ENCODE data around the gene NRXN3. TPM values are rescaled to one million over a fixed set of nuclear protein-coding genes. Genes with fewer than 3 reads are reported as not detected.

Gene NRXN3
- polyA plus RNA-seq, 1 of the 3 experiments (the other 2 are of a cell fraction) = 1.6 TPM

GRCh38 chr14:79417961-79418360, 1247.8 kb downstream of the NRXN3 start:
- TF ChIP-seq ZBTB33 (IDR thresholded peaks at IDR 0.05; ENCODE audit: borderline replicate concordance, low read depth) (no peak), MXI1 (IDR thresholded peaks at IDR 0.05; ENCODE audit: low read depth, low read length) (no peak), JUND (IDR thresholded peaks at IDR 0.05) (no peak), MEF2A (IDR thresholded peaks at IDR 0.05; ENCODE audit: borderline replicate concordance, low read depth) (no peak), PBX3 (IDR thresholded peaks at IDR 0.05) (no peak)
- ChIA-PET CTCF (no interaction called here), POLR2A (no interaction called here)
- Histone ChIP-seq H3F3A (replicated peaks; ENCODE audit: insufficient read depth) (no peaks in the 10 kb centered on the region), H4K20me1 (ENCODE audit: insufficient read depth) (no peaks in the 10 kb centered on the region), H2AFZ (ENCODE audit: low read depth) (no peak overlapping the region), H3K27me3 (ENCODE audit: insufficient read depth) (no peaks in the 10 kb centered on the region), H3K4me3 (ENCODE audit: low read depth in 2 of 2, low read length in 1 of 2) (no peak overlapping the region), H3K27ac (ENCODE audit: low read depth in 2 of 2, low read length in 1 of 2) (no peak overlapping the region), H3K9me2 (no peaks in the 10 kb centered on the region), H3K79me2 (ENCODE audit: insufficient read depth) (no peaks in the 10 kb centered on the region), H3K4me2 (no peak overlapping the region; the same call in 1 of the 2 replicates), H3K9me3 (no peaks in the 10 kb centered on the region), H3K9ac (no peak overlapping the region), H3K36me3 (replicated peaks in 1 of 2; ENCODE audit: control insufficient read depth in 1 of 2, insufficient read depth in 2 of 2, low read length in 1 of 2) (no peaks in the 10 kb centered on the region), H3K4me1 (ENCODE audit: control insufficient read depth in 1 of 2, insufficient read depth in 2 of 2, low read depth in 1 of 2, low read length in 1 of 2) (peaks cover 0 to 6% of the 10 kb centered on the region in 2 experiments; a peak in 1 of 4 replicates)
- no peak for DNase-seq
- 18% methylated on average over 2 of the region's 2 CpGs for WGBS (ENCODE audit: low lambda C conversion rate)

GRCh38 chr14:79418649-79419415, 1248.7 kb downstream of the NRXN3 start:
- Histone ChIP-seq H3K27ac (ENCODE audit: low read depth in 2 of 2, low read length in 1 of 2) (no peak overlapping the region), H3K4me2 (no peak overlapping the region; the same call in 1 of the 2 replicates), H3K4me1 (ENCODE audit: control insufficient read depth in 1 of 2, insufficient read depth in 2 of 2, low read depth in 1 of 2, low read length in 1 of 2) (peaks cover 0 to 5% of the 10 kb centered on the region in 2 experiments; a peak in 1 of 4 replicates), H4K20me1 (ENCODE audit: insufficient read depth) (no peaks in the 10 kb centered on the region), H3K27me3 (ENCODE audit: insufficient read depth) (no peaks in the 10 kb centered on the region), H3K79me2 (ENCODE audit: insufficient read depth) (no peaks in the 10 kb centered on the region), H3K9me2 (no peaks in the 10 kb centered on the region), H3K4me3 (ENCODE audit: low read depth in 2 of 2, low read length in 1 of 2) (no peak overlapping the region), H3K36me3 (replicated peaks in 1 of 2; ENCODE audit: control insufficient read depth in 1 of 2, insufficient read depth in 2 of 2, low read length in 1 of 2) (no peaks in the 10 kb centered on the region), H2AFZ (ENCODE audit: low read depth) (no peak overlapping the region), H3K9me3 (no peaks in the 10 kb centered on the region), H3F3A (replicated peaks; ENCODE audit: insufficient read depth) (no peaks in the 10 kb centered on the region), H3K9ac (no peak overlapping the region)
- POLR2A ChIA-PET = no interaction called here
- no peak for DNase-seq
- CTCF ChIA-PET = no interaction called here
- TF ChIP-seq FOSL2 (IDR thresholded peaks at IDR 0.05; ENCODE audit: borderline replicate concordance, low read depth) (no peak), USF2 (IDR thresholded peaks at IDR 0.05; ENCODE audit: borderline replicate concordance, low read depth, low read length) (no peak), CTCF (IDR thresholded peaks at IDR 0.05) (no peak), FOXJ3 (CRISPR knock-in tag; IDR thresholded peaks at IDR 0.05) (no peak), GATA2 (CRISPR knock-in tag; IDR thresholded peaks at IDR 0.05) (no peak)
- 51% methylated on average over 5 of the region's 5 CpGs for WGBS (ENCODE audit: low lambda C conversion rate)

Data from SK-N-SH (cell line).